Measurements from ENCODE around the gene TMEM131. TPM values are rescaled to one million over a fixed set of nuclear protein-coding genes. Genes with fewer than 3 reads are reported as not detected.
"Not testable (repeated sequence)": the region's sequence is repeated elsewhere in the genome, so short reads cannot be mapped to it uniquely, and the experiment has no call there.

The TMEM131 gene
- total RNA-seq, 4 donors from 2014 or later: 32.8 to 54.8 (median 41.2) TPM

GRCh38 chr2:97908208-97908676 is 87.5 kb downstream of the TMEM131 start:
- no peak for TF ChIP-seq POLR2A (IDR thresholded peaks at IDR 0.05)
- TF ChIP-seq CTCF (IDR thresholded peaks at IDR 0.05): no peak
- no peak for DNase-seq (ENCODE audit: low spot score in 2 of 2)
- WGBS, 2 donors: 83 to 88% methylated on average over 6 of the region's 6 CpGs
- intact Hi-C loops (cut with DNase I; ENCODE audit: low total_unique reads): no loop called here
- H3K4me3 ChIP-seq (ENCODE audit: low read depth, poor library complexity, severe bottlenecking): no peak overlapping the region

GRCh38 chr2:97907369-97908100 is 88.2 kb downstream of the TMEM131 start:
- WGBS, 2 donors: 79 to 86% methylated on average over 6 of the region's 6 CpGs
- TF ChIP-seq CTCF (IDR thresholded peaks at IDR 0.05): no peak
- TF ChIP-seq POLR2A (IDR thresholded peaks at IDR 0.05): no peak
- intact Hi-C loops (cut with DNase I; ENCODE audit: low total_unique reads): no loop called here
- DNase-seq (ENCODE audit: low spot score in 2 of 2): no peak
- no peak overlapping the region for H3K4me3 ChIP-seq (ENCODE audit: low read depth, poor library complexity, severe bottlenecking)

GRCh38 chr2:97906307-97906706 is 89.4 kb downstream of the TMEM131 start:
- no peak for TF ChIP-seq POLR2A (IDR thresholded peaks at IDR 0.05)
- TF ChIP-seq CTCF (IDR thresholded peaks at IDR 0.05): no peak
- H3K4me3 ChIP-seq (ENCODE audit: low read depth, poor library complexity, severe bottlenecking): no peak overlapping the region
- intact Hi-C loops (cut with DNase I; ENCODE audit: low total_unique reads): no loop called here
- no peak for DNase-seq (ENCODE audit: low spot score in 2 of 2)
- WGBS, 2 donors: 36 to 44% methylated on average over 1 of the region's 1 CpG

GRCh38 chr2:97905294-97905693 is 90.5 kb downstream of the TMEM131 start:
- 91 to 96% methylated on average over 1 of the region's 1 CpG for WGBS, 2 donors
- no peak for DNase-seq (ENCODE audit: low spot score in 2 of 2)
- intact Hi-C loops (cut with DNase I; ENCODE audit: low total_unique reads): no loop called here
- TF ChIP-seq POLR2A (IDR thresholded peaks at IDR 0.05) (no peak), CTCF (IDR thresholded peaks at IDR 0.05) (no peak)
- no peak overlapping the region for H3K4me3 ChIP-seq (ENCODE audit: low read depth, poor library complexity, severe bottlenecking)

GRCh38 chr2:97901862-97902261 is 93.9 kb downstream of the TMEM131 start:
- no peak for TF ChIP-seq POLR2A (IDR thresholded peaks at IDR 0.05)
- no peak for TF ChIP-seq CTCF (IDR thresholded peaks at IDR 0.05)
- no peak overlapping the region for H3K4me3 ChIP-seq (ENCODE audit: low read depth, poor library complexity, severe bottlenecking)
- intact Hi-C loops (cut with DNase I; ENCODE audit: low total_unique reads): no loop called here
- DNase-seq (ENCODE audit: low spot score in 2 of 2): no peak

GRCh38 chr2:97900806-97901205 is 94.9 kb downstream of the TMEM131 start:
- WGBS, 2 donors: 67 to 90% methylated on average over 2 of the region's 2 CpGs
- intact Hi-C loops (cut with DNase I; ENCODE audit: low total_unique reads): no loop called here
- no peak overlapping the region for H3K4me3 ChIP-seq (ENCODE audit: low read depth, poor library complexity, severe bottlenecking)
- DNase-seq (ENCODE audit: low spot score in 2 of 2): no peak
- TF ChIP-seq POLR2A (IDR thresholded peaks at IDR 0.05) (no peak), CTCF (IDR thresholded peaks at IDR 0.05) (no peak)

GRCh38 chr2:97893042-97893441 is 102.7 kb downstream of the TMEM131 start:
- DNase-seq (ENCODE audit: low spot score in 2 of 2); intact Hi-C loops (cut with DNase I; ENCODE audit: low total_unique reads); H3K4me3 ChIP-seq (ENCODE audit: low read depth, poor library complexity, severe bottlenecking): not testable (repeated sequence)
- 95 to 97% methylated on average over 4 of the region's 4 CpGs for WGBS, 2 donors

Measured in lower leg skin (tissue), 4 donors.